H1 (cell line): ENCODE results near the gene CTU1. TPM values are rescaled to one million over a fixed set of nuclear protein-coding genes. Genes with fewer than 3 reads are reported as not detected.

Experiments
- CTCF ChIA-PET: fragments of 300-600 bp; sonication (Branson Sonifier 250); formaldehyde crosslinking; loops from one replicate; lab custom pipeline; 2021; ENCODE audit not compliant: partially characterized antibody; lab: Charles Lee
- POLR2A ChIA-PET: fragments of 300-600 bp; sonication (Branson Sonifier 250); formaldehyde crosslinking; loops from one replicate; lab custom pipeline; 2021; ENCODE audit warnings: inconsistent platforms; ENCODE audit not compliant: partially characterized antibody; lab: Charles Lee
- DNase-seq, 2 experiments: peaks; one replicate each; pipeline versions ENCODE4 v3.0.0 to v3.0.0-alpha.2; 2010 to 2022; ENCODE audit warnings: low spot score in 2 of 2, low read depth in 1 of 2, mixed read lengths in 1 of 2
- FAIRE-seq: peaks from 2 replicates; lab custom pipeline; 2011; peaks lifted over from hg19 to GRCh38; lab: Jason Lieb, UNC
- H2AFZ ChIP-seq: 2 replicates; pipeline ENCODE4 v1.8.1; 2012; ENCODE audit warnings: low read length, inconsistent platforms
- H2AK5ac ChIP-seq: 2 replicates; pipeline ENCODE4 v1.6.1; 2013; ENCODE audit warnings: low read depth, low read length
- H2BK120ac ChIP-seq: replicated peaks from 2 replicates; pipeline ENCODE3; 2013; ENCODE audit warnings: low read depth, low read length, inconsistent platforms
- H2BK12ac ChIP-seq: 2 replicates; pipeline ENCODE4 v1.6.1; 2013; ENCODE audit warnings: low read depth, low read length
- H2BK15ac ChIP-seq: 2 replicates; pipeline ENCODE4 v1.6.1; 2013; ENCODE audit warnings: low read length
- H2BK20ac ChIP-seq: 2 replicates; pipeline ENCODE4 v1.6.1; 2013; ENCODE audit warnings: low read length
- H2BK5ac ChIP-seq: 2 replicates; pipeline ENCODE4 v1.6.1; 2013; ENCODE audit warnings: low read depth, low read length
- H3K14ac ChIP-seq: 2 replicates; pipeline ENCODE4 v1.6.1; 2013; ENCODE audit warnings: inconsistent platforms; ENCODE audit not compliant: insufficient read length
- H3K18ac ChIP-seq: 2 replicates; pipeline ENCODE4 v1.6.1; 2013; ENCODE audit warnings: low read length; ENCODE audit errors: extremely low read depth
- H3K23ac ChIP-seq: 2 replicates; pipeline ENCODE4 v1.6.1; 2013; ENCODE audit warnings: inconsistent platforms; ENCODE audit not compliant: insufficient read length
- H3K23me2 ChIP-seq: 2 replicates; pipeline ENCODE4 v1.6.1; 2013; ENCODE audit warnings: low read depth, low read length
- H3K27ac ChIP-seq: 2 replicates; pipeline ENCODE4 v1.6.1; 2011; ENCODE audit warnings: low read depth, low read length, inconsistent platforms
- H3K27me3 ChIP-seq, 4 experiments: replicated peaks in 1 of 4; 1 replicate in 1 of 4; 2 replicates in 3 of 4; pipeline versions ENCODE4 v1.6.1 to v1.8.1; 2011 to 2013; ENCODE audit warnings: low read length in 3 of 4, mild to moderate bottlenecking in 3 of 4, inconsistent platforms in 2 of 4, mixed read lengths in 2 of 4, moderate library complexity in 1 of 4; ENCODE audit not compliant: control insufficient read depth in 3 of 4, insufficient read depth in 3 of 4; ENCODE audit errors: extremely low read depth in 1 of 4
- H3K36me3 ChIP-seq, 4 experiments: 2 replicates each; pipeline versions ENCODE4 v1.6.1 to v1.8.1; 2011 to 2013; ENCODE audit warnings: mild to moderate bottlenecking in 4 of 4, low read length in 3 of 4, moderate library complexity in 2 of 4, control low read depth in 1 of 4, inconsistent platforms in 1 of 4; ENCODE audit not compliant: insufficient read depth in 4 of 4, control insufficient read depth in 2 of 4
- H3K4ac ChIP-seq: replicated peaks from 2 replicates; pipeline ENCODE3; 2013; ENCODE audit warnings: low read length, low read depth, mixed read lengths, inconsistent platforms; ENCODE audit not compliant: insufficient read length
- H3K4me1 ChIP-seq, 4 experiments: replicated peaks in 1 of 4; 1 replicate in 1 of 4; 2 replicates in 3 of 4; pipeline versions ENCODE4 v1.6.1 to v1.8.1; 2011 to 2013; ENCODE audit warnings: low read length in 3 of 4, inconsistent platforms in 2 of 4, mixed read lengths in 1 of 4; ENCODE audit not compliant: insufficient read depth in 4 of 4, control insufficient read depth in 3 of 4
- H3K4me2 ChIP-seq, 2 experiments: 2 replicates each; pipeline versions ENCODE4 v1.6.1 to v1.8.1; 2011 to 2013; ENCODE audit warnings: low read depth in 2 of 2, low read length in 2 of 2, control low read depth in 1 of 2, inconsistent platforms in 1 of 2, mild to moderate bottlenecking in 1 of 2; ENCODE audit not compliant: insufficient read depth in 1 of 2
- H3K4me3 ChIP-seq, 4 experiments: fragments of 200-600, 300-600 bp in 1 of 4; sonication (generic), shearing (Covaris generic), sonication (Bioruptor Twin) in 1 of 4; 2 replicates each; pipeline versions ENCODE4 v1.5.1 to v1.8.1; 2011 to 2016; ENCODE audit warnings: low read length in 4 of 4, low read depth in 3 of 4, control low read depth in 2 of 4, inconsistent platforms in 2 of 4, mild to moderate bottlenecking in 2 of 4, mixed read lengths in 1 of 4, moderate library complexity in 1 of 4; ENCODE audit not compliant: insufficient read depth in 2 of 4; ENCODE audit errors: extremely low read depth in 1 of 4
- H3K56ac ChIP-seq: replicated peaks from 2 replicates; pipeline ENCODE3; 2013; ENCODE audit warnings: low read depth, mild to moderate bottlenecking, mixed read lengths, low read length, inconsistent platforms; ENCODE audit not compliant: insufficient read length
- H3K79me1 ChIP-seq: 2 replicates; pipeline ENCODE4 v1.6.1; 2013; ENCODE audit warnings: low read depth, low read length, control low read depth
- H3K79me2 ChIP-seq, 2 experiments: 2 replicates each; pipeline versions ENCODE4 v1.6.1 to v1.8.1; 2012 to 2013; ENCODE audit warnings: low read length in 2 of 2, mild to moderate bottlenecking in 2 of 2, inconsistent platforms in 1 of 2; ENCODE audit not compliant: insufficient read depth in 2 of 2, control insufficient read depth in 1 of 2
- H3K9ac ChIP-seq, 4 experiments: replicated peaks in 1 of 4; 1 replicate in 1 of 4; 2 replicates in 3 of 4; pipeline versions ENCODE4 v1.6.1 to v1.8.1; 2011 to 2013; ENCODE audit warnings: low read depth in 3 of 4, low read length in 3 of 4, control low read depth in 2 of 4, mild to moderate bottlenecking in 2 of 4, moderate library complexity in 2 of 4, inconsistent platforms in 1 of 4; ENCODE audit errors: extremely low read depth in 1 of 4
- H3K9me3 ChIP-seq, 2 experiments: 2 replicates each; pipeline versions ENCODE4 v1.6.1 to v1.8.1; 2012 to 2013; ENCODE audit warnings: mild to moderate bottlenecking in 2 of 2, moderate library complexity in 2 of 2, control low read depth in 1 of 2, inconsistent platforms in 1 of 2, low read depth in 1 of 2, low read length in 1 of 2, mixed read lengths in 1 of 2; ENCODE audit not compliant: insufficient read depth in 2 of 2
- H4K20me1 ChIP-seq, 2 experiments: replicated peaks in 1 of 2; 2 replicates each; pipeline versions ENCODE3 to v1.8.1; 2011 to 2013; ENCODE audit warnings: inconsistent platforms in 2 of 2, low read length in 2 of 2, mild to moderate bottlenecking in 1 of 2; ENCODE audit not compliant: insufficient read depth in 2 of 2, control insufficient read depth in 1 of 2
- H4K5ac ChIP-seq: 2 replicates; pipeline ENCODE4 v1.6.1; 2013; ENCODE audit warnings: low read length, low read depth, mixed read lengths, inconsistent platforms; ENCODE audit not compliant: insufficient read length
- H4K8ac ChIP-seq: 2 replicates; pipeline ENCODE4 v1.8.0; 2013; ENCODE audit warnings: mild to moderate bottlenecking, moderate library complexity, low read length, inconsistent platforms; ENCODE audit not compliant: insufficient read depth; ENCODE audit errors: extremely low read depth
- H4K91ac ChIP-seq: replicated peaks from 2 replicates; pipeline ENCODE3; 2013; ENCODE audit warnings: low read length, mixed read lengths, inconsistent platforms; ENCODE audit not compliant: insufficient read length
- CBX5 ChIP-seq: fragments of 300-800, 300-1000 bp; sonication (generic); IDR thresholded peaks from 2 replicates; pipeline ENCODE4 v1.7.1; 2016; ENCODE audit warnings: antibody characterized with exemption, low read length, low read depth
- CHD2 ChIP-seq: IDR thresholded peaks from 2 replicates; pipeline ENCODE4 v1.6.1; 2012; ENCODE audit warnings: low read length, improper control_type of control experiment
- EGR1 ChIP-seq: IDR thresholded peaks from 2 replicates; pipeline ENCODE4 v1.6.1; 2011; ENCODE audit warnings: low read depth, low read length, borderline replicate concordance
- HDAC2 ChIP-seq, 2 experiments: fragments of 300-600 bp in 1 of 2; sonication (generic) in 1 of 2; IDR thresholded peaks; 2 replicates each; pipeline ENCODE4 v1.6.1; 2011 to 2012; ENCODE audit warnings: low read depth in 2 of 2, low read length in 2 of 2, mild to moderate bottlenecking in 2 of 2, moderate library complexity in 2 of 2, borderline replicate concordance in 1 of 2, inconsistent platforms in 1 of 2
- KDM1A ChIP-seq: fragments of 200-600, 300-600 bp; sonication (generic); IDR thresholded peaks from 2 replicates; pipeline ENCODE4 v1.7.1; 2016; ENCODE audit warnings: mild to moderate bottlenecking, low read length, borderline replicate concordance
- NANOG ChIP-seq: IDR thresholded peaks from 2 replicates; pipeline ENCODE4 v1.6.1; 2011; ENCODE audit warnings: low read length, low read depth, mild to moderate bottlenecking, inconsistent platforms; ENCODE audit not compliant: insufficient read depth, poor library complexity, severe bottlenecking
- POU5F1 ChIP-seq: IDR thresholded peaks from 2 replicates; pipeline ENCODE4 v1.6.1; 2011; ENCODE audit warnings: low read depth, mild to moderate bottlenecking, low read length, moderate library complexity
- SAP30 ChIP-seq: fragments of 300-600 bp; sonication (generic); IDR thresholded peaks from 2 replicates; pipeline ENCODE4 v1.7.1; 2012; ENCODE audit warnings: low read length, moderate library complexity, mild to moderate bottlenecking, inconsistent platforms; ENCODE audit not compliant: insufficient read depth, insufficient replicate concordance
- SP1 ChIP-seq: IDR thresholded peaks from 2 replicates; pipeline ENCODE4 v1.6.1; 2011; ENCODE audit warnings: low read depth, low read length
- SP4 ChIP-seq: IDR thresholded peaks from 2 replicates; pipeline ENCODE4 v1.6.1; 2012; ENCODE audit warnings: low read length, inconsistent platforms
- TCF12 ChIP-seq: IDR thresholded peaks from 2 replicates; pipeline ENCODE4 v1.6.1; 2011; ENCODE audit warnings: low read depth, mild to moderate bottlenecking, low read length
- WGBS, 2 experiments: shearing (Covaris generic) in 1 of 2; methylation state at CpG; one replicate each; pipeline versions ENCODE4 v1.1.6 to v1.1.7; 2013 to 2015; ENCODE audit warnings: low lambda C conversion rate in 2 of 2, mixed read lengths in 2 of 2, inconsistent platforms in 1 of 2, low coverage in 1 of 2, missing lambda C conversion rate in 1 of 2; ENCODE audit not compliant: insufficient replicate concordance in 2 of 2, insufficient coverage in 1 of 2, insufficient read length in 1 of 2; ENCODE audit errors: extremely low coverage in 1 of 2, missing lambda C conversion rate in 1 of 2; 5-methylcytosine and 5-hydroxymethylcytosine counted together
- polyA plus RNA-seq, 7 experiments: library from polyadenylated mRNA; depleted of rRNA in 3 of 7; stranded (reverse) in 5 of 7; unstranded in 2 of 7; fragments of >200 nt in 5 of 7; fragments of 200-250 nt in 2 of 7; gene quantifications; 1 replicate in 5 of 7; 2 replicates in 1 of 7; 4 replicates in 1 of 7; pipeline versions ENCODE4 v1.2.1 to v1.2.3, GENCODE V29; 2011 to 2013; ENCODE audit warnings: missing spikeins in 2 of 7, mixed read lengths in 2 of 7
- total RNA-seq: library from RNA; stranded (reverse); fragmentation: NEBNext Ultra II Directional; extraction: Animal tissue kit (Norgen Biotek cat#: 25700); gene quantifications from 2 replicates; pipeline ENCODE4 v1.2.1, GENCODE V29; 2021

CTU1 gene
- total and polyA plus RNA-seq, 2 of the 8 experiments (the other 6 are each of a cell fraction or from before 2014, with no cell fraction given) = 4.6 to 7.2 TPM

DNA sequence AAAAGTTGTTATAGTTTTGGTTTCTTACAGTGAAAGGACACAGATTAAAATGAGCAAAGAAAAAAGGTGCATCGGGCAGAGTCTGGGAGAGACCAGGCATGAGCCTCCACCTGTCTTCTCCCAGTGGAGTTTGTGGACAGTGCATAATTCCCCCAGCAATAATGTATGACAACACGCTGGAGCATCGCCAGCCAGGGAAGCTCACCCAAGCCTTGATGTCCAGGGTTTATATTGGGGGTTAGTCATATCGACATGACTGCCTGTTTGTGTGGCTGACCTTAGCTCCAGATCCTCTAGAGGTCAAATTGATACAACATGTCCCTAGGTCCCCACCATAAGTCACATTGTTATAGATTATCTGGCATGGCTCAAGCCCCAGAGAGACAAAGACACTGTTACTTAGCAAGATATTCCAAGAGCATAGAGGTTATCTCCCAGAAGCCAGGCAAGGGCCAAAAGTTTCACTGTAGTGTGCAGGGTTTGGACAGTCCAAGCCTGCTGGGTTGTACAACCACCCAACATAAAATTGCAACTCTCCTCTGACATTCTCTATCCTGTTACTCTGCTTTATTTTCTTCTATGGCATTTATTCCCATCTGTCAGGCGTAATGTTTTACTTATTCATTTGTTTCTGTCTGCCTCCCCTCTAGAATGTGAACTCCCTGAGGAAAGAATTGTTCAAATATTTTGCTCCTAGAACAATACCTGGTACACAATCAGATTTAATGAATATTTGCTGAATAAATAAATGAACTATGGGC, 37.7 kb downstream of the CTU1 start:
- Histone ChIP-seq H3K4me1 (peaks cover 0 to 6% (median 1%) of the 10 kb centered on the region in 4 experiments; a peak in 3 of 7 replicates), H2BK120ac (no peak overlapping the region), H3K23ac (no peak overlapping the region), H3K79me1 (no peaks in the 10 kb centered on the region), H3K36me3 (no peaks in the 10 kb centered on the region), H4K20me1 (no peaks in the 10 kb centered on the region), H4K5ac (no peak overlapping the region), H3K14ac (no peak overlapping the region), H4K8ac (no peak overlapping the region), H3K23me2 (peaks cover 3% of the 10 kb centered on the region; the same call in 1 of the 2 replicates), H3K9ac (no peak overlapping the region), H4K91ac (no peak overlapping the region), H2BK20ac (no peak overlapping the region), H3K4me3 (no peak overlapping the region), H2BK12ac (no peak overlapping the region), H3K56ac (no peak overlapping the region), H3K4ac (no peak overlapping the region), H2AK5ac (no peak overlapping the region), H2AFZ (no peak overlapping the region), H3K27ac (no peak overlapping the region), H2BK5ac (no peak overlapping the region), H3K27me3 (no peaks in the 10 kb centered on the region; a peak in 1 of 7 replicates), H3K79me2 (no peaks in the 10 kb centered on the region), H3K4me2 (no peak overlapping the region), H3K18ac (no peak overlapping the region), H2BK15ac (no peak overlapping the region), H3K9me3 (peaks cover 0 to 3% of the 10 kb centered on the region in 2 experiments; a peak in 1 of 4 replicates)
- WGBS, 2 experiments = 85% methylated on average over 5 of the region's 5 CpGs; no CpG with 5 or more reads in 1 of the 2 experiments
- no peak for TF ChIP-seq EGR1
- no peak for TF ChIP-seq SP1
- no peak for TF ChIP-seq SAP30
- no peak for TF ChIP-seq HDAC2 (IDR thresholded peaks at IDR 0.05; ENCODE audit: borderline replicate concordance in 1 of 2, low read depth in 2 of 2, low read length in 2 of 2)
- TF ChIP-seq SP4 = no peak
- no peak for TF ChIP-seq NANOG
- TF ChIP-seq CBX5 = no peak
- no peak for TF ChIP-seq KDM1A
- no peak for TF ChIP-seq TCF12
- no peak for TF ChIP-seq CHD2
- no peak for TF ChIP-seq POU5F1
- CTCF ChIA-PET = no interaction called here
- POLR2A ChIA-PET = no interaction called here
- DNase-seq = no peak
- FAIRE-seq = no peak
